MCF 10A (cell line): ENCODE results near the gene SGK1. TPM values are rescaled to one million over a fixed set of nuclear protein-coding genes. Genes with fewer than 3 reads are reported as not detected.

Experiments used
- BruUV-seq: library from RNA; stranded (reverse); fragments of 400-500 nt; replicated peaks from 2 replicates; lab custom pipeline; 2021; lab: Mats Ljungman, UMichigan
- CTCF ChIA-PET: fragments of 300-600 bp; sonication (Branson Sonifier 250); formaldehyde crosslinking; extraction: SDS; loops from one replicate; lab custom pipeline; 2021; ENCODE audit warnings: antibody characterized with exemption, inconsistent platforms; lab: Yijun Ruan, JAX
- POLR2A ChIA-PET: fragments of 300-600, 350-650 bp; sonication (Branson Sonifier 250); formaldehyde crosslinking; extraction: SDS; loops from one replicate; lab custom pipeline; 2020; ENCODE audit warnings: antibody characterized with exemption, inconsistent platforms; lab: Yijun Ruan, JAX
- DNase-seq: peaks from one replicate; pipeline ENCODE4 v3.0.0-alpha.2; 2018; ENCODE audit not compliant: unreplicated experiment
- H3K27ac Mint-ChIP-seq: one replicate; pipeline ENCODE4 v1.8.0; 2022; ENCODE audit warnings: mild to moderate bottlenecking, low read depth, mixed read lengths; ENCODE audit not compliant: unreplicated experiment
- H3K27me3 Mint-ChIP-seq: one replicate; pipeline ENCODE4 v1.8.0; 2022; ENCODE audit warnings: mixed read lengths; ENCODE audit not compliant: insufficient read depth, unreplicated experiment
- H3K36me3 Mint-ChIP-seq: one replicate; pipeline ENCODE4 v1.8.0; 2022; ENCODE audit warnings: mild to moderate bottlenecking, moderate library complexity, mixed read lengths; ENCODE audit not compliant: insufficient read depth, unreplicated experiment
- H3K4me1 Mint-ChIP-seq: one replicate; pipeline ENCODE4 v1.8.0; 2022; ENCODE audit warnings: mixed read lengths; ENCODE audit not compliant: insufficient read depth, unreplicated experiment
- H3K4me3 Mint-ChIP-seq: one replicate; pipeline ENCODE4 v1.8.0; 2022; ENCODE audit warnings: mild to moderate bottlenecking, moderate library complexity, mixed read lengths; ENCODE audit not compliant: unreplicated experiment
- H3K9me3 Mint-ChIP-seq: one replicate; pipeline ENCODE4 v1.8.0; 2022; ENCODE audit warnings: mixed read lengths; ENCODE audit not compliant: unreplicated experiment
- intact Hi-C: fragments of 100-400 bp; cut with micrococcal nuclease; formaldehyde crosslinking; loops from 2 replicates; pipeline ENCODE4 v1.14.1; 2022
- total RNA-seq: library from RNA; stranded (reverse); gene quantifications from 2 replicates; pipeline ENCODE4 v1.2.3, GENCODE V29; 2022
- TF ChIP-seq, protein P1 (sequence below): fragments of 200-600 bp; IDR thresholded peaks from one replicate; pipeline ENCODE4 v1.8.0; 2022; ENCODE audit warnings: antibody characterized with exemption, mild to moderate bottlenecking; ENCODE audit not compliant: unreplicated experiment

Gene SGK1
- total RNA-seq, 1 experiment from 2014 or later = 30.8 TPM

GRCh38 chr6:134176264-134176975 is 141.5 kb downstream of the SGK1 start:
- Mint-ChIP-seq H3K9me3 (no peaks in the 10 kb centered on the region), H3K36me3 (peaks cover 35% of the 10 kb centered on the region), H3K4me3 (peak overlapping the region; percentile 95), H3K4me1 (peaks cover 26% of the 10 kb centered on the region), H3K27ac (peak overlapping the region; percentile 10), H3K27me3 (no peaks in the 10 kb centered on the region)
- TF ChIP-seq, protein P1, sequence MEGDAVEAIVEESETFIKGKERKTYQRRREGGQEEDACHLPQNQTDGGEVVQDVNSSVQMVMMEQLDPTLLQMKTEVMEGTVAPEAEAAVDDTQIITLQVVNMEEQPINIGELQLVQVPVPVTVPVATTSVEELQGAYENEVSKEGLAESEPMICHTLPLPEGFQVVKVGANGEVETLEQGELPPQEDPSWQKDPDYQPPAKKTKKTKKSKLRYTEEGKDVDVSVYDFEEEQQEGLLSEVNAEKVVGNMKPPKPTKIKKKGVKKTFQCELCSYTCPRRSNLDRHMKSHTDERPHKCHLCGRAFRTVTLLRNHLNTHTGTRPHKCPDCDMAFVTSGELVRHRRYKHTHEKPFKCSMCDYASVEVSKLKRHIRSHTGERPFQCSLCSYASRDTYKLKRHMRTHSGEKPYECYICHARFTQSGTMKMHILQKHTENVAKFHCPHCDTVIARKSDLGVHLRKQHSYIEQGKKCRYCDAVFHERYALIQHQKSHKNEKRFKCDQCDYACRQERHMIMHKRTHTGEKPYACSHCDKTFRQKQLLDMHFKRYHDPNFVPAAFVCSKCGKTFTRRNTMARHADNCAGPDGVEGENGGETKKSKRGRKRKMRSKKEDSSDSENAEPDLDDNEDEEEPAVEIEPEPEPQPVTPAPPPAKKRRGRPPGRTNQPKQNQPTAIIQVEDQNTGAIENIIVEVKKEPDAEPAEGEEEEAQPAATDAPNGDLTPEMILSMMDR = no peak
- intact Hi-C loops = loop anchor here (5.0 kb wide), 1 partner anchor 246 kb away; no protein-coding TSS in a partner anchor
- BruUV-seq = no TSS peak
- POLR2A ChIA-PET = interaction anchor here (0.7 to 4.0 kb wide), 11 partner anchors 244 to 651 kb away, joined by 3 to 24 read pairs (median 4); no protein-coding TSS in a partner anchor
- no peak for DNase-seq
- CTCF ChIA-PET = interaction anchor here (1.1 to 3.3 kb wide), 4 partner anchors 20 to 707 kb away, joined by 3 to 22 read pairs (median 5); no protein-coding TSS in a partner anchor

DNA sequence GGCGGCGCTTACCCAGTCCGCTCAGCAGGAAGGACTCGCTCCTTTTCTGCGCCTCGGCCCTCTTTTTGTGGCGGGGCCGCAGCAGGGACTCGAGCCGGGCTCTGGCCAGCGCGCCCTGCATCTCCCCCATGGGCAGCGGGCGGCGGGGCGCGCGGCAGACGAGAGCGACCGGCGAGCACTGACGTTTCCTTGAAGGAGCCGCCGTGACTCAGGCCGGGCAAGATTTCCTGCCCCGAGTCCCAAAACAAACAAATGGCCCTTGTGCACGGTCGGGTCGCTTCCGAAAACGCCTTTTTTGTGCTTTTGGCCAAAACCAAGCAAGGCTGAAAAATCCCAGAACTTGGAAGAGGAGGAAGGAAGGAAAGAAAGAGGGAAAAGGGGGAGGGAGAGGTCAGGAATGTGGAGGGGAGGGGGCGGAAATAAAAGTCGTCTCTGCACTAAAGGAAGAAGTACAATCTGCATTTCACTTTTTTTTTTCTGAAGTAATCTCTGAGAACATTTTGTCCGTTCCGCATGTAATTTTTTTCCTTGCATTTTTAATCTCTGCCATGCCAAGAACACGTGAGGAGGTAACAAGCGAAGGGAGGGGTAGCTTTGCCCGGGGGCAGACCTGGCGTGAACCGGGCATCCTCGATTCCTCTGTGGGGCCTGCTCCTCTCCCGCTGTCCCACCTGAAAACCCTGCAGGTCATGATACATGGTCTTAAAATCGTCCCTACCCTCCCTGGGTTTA is 142.2 kb downstream of the SGK1 start:
- Mint-ChIP-seq H3K9me3 (no peaks in the 10 kb centered on the region), H3K27me3 (no peaks in the 10 kb centered on the region), H3K4me1 (peaks cover 33% of the 10 kb centered on the region), H3K27ac (peak overlapping the region; percentile 10), H3K4me3 (peak overlapping the region; percentile 95), H3K36me3 (peaks cover 42% of the 10 kb centered on the region)
- ChIA-PET POLR2A (interaction anchor here (0.7 to 4.0 kb wide), 9 partner anchors 245 to 651 kb away, joined by 3 to 24 read pairs (median 4); no protein-coding TSS in a partner anchor), CTCF (interaction anchor here (1.1 to 1.5 kb wide), 2 partner anchors 19 to 708 kb away, joined by 3 to 4 read pairs; no protein-coding TSS in a partner anchor)
- no TSS peak for BruUV-seq
- TF ChIP-seq, protein P1 = no peak
- intact Hi-C loops = loop anchor here (5.0 kb wide), 1 partner anchor 247 kb away; no protein-coding TSS in a partner anchor
- DNase-seq = peak; percentile 79

- Mint-ChIP-seq H3K4me1 (peaks cover 41% of the 10 kb centered on the region), H3K36me3 (peaks cover 50% of the 10 kb centered on the region), H3K9me3 (no peaks in the 10 kb centered on the region), H3K27ac (peak overlapping the region; percentile 92), H3K27me3 (no peaks in the 10 kb centered on the region), H3K4me3 (peak overlapping the region; percentile 95)
- ChIA-PET POLR2A (interaction anchor here (0.6 to 1.8 kb wide), 18 partner anchors 51 to 829 kb away, joined by 3 to 39 read pairs (median 6); no protein-coding TSS in a partner anchor), CTCF (interaction anchor here (0.6 to 1.6 kb wide), 9 partner anchors 9 to 652 kb away, joined by 3 to 19 read pairs (median 5); no protein-coding TSS in a partner anchor)
- peak; percentile 88 for DNase-seq
- intact Hi-C loops = loop anchor here (1.0 to 5.0 kb wide), 7 partner anchors 247 to 767 kb away; no protein-coding TSS in a partner anchor
- TSS peak; percentile 63 for BruUV-seq
- TF ChIP-seq, protein P1 = no peak
Measured at GRCh38 chr6:134174672-134175531, 143.0 kb downstream of the SGK1 start.
